GM18520 (cell line): ENCODE data around the gene AURKA.
"Not testable (repeated sequence)": the region's sequence is repeated elsewhere in the genome, so short reads cannot be mapped to it uniquely, and the experiment has no call there.

Experiments
- ATAC-seq: cut with Tn5 transposase; IDR thresholded peaks from one replicate; pipeline ENCODE4 v1.9.1; 2021; ENCODE audit not compliant: unreplicated experiment

The AURKA gene

DNA sequence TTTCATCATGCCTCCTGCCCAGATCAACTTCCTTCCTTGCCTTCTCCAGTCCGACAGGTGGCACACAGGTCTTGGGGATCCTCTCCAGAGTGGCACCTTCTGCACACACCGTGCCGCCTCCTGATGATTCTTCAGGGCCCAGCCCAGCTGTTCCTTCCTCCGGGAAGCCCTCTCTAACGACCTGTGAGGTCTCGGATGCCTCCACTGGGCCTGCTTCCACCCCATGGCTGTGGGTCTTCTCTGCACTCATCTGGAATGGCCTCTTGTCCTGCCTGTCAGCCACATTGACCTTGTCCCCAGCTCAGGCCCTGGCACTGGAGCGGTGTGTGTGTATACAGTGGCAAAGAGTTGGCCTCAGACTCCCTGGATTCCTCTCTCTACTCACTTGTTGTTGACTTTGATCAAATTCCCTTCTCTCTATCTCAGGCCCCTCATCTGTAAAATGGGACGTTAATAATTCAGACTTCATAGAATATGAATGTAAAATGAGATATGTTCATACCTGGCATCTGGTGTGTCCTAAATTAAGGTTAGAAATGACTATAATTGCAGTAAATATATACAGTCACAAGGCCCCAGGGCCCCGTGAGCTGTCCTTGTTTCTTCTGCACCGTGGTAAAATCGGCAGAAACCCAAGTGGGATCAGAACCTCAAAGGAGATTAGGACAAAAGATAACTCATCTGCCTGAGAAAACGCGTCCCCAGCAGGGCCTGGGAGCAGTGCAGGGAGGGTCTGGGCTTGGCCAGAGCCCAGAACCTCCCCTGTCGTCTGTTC is 31.7 kb downstream of the AURKA start:
- ATAC-seq = no peak

DNA sequence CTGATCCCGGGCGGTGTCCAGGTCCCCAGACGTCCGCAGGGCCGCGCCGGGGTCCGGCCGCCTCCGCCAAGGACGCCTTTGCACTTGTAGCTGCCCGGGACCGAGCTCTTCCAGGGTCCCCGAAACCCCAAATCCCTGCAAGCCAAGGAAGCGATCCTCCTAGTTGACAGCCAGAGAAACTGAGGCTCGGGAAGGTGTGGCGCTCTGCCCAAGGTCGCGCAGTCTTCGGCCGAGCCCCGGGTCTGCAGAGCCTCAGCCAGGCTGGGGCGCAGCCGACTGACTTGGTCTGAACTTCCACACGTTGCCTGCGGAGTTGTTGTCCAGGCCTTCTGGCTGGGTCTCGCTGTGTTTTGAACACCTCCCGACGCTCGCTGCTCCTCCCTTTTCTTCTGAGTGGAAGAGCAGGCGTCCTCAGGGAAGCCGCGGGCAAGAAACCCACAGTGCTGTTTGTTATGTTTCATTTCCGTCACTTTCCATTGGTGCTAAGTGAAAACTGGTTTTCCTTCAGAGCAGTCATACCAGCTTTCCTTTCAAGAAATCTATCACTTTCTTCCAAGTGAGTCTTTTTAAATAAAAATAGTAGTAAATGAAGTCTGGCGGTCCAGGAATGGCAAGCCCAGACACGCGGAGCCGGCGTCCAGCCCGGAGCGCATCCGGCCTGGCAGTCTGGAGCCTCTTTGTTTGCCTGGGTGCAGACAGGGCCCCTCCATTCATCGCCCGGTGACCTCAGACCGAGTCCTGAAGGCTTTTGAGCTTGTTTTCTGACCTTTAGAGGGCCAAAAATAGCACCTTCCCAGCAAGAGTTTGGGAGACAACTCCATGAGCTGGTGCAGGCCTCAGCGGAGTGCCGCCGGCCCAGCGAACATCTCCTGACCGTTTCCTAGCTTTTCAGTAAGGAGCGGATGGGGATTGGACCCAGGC is 32.5 kb downstream of the AURKA start:
- no peak for ATAC-seq

DNA sequence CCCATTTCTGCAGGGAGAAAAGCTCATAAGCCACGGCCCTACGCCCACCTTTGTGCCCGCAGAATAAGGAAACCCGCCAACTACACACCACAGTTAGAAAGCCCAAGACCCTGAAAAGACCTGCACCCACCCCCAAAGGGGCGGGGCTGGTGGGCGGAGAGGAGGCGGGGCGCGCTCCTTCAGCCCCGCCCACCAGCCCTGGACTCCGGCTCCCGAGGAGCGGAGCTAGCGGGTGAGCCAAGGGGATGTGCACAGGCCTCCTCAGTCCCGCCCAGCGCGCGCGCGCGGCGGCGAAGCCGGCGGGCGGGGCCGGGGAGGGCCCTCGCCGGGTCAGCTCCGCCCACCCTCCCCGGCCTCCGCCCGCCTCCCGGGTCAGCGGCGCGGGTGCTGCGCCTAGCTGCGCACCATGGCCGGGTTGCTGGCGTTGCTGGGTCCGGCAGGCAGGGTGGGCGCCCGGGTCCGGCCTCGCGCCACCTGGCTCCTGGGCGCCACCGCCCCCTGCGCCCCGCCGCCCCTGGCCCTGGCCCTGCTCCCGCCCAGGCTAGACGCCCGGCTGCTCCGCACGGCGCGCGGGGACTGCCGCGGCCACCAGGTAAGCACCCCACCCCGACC is 33.3 kb downstream of the AURKA start, which contains the start of gene FAM210B:
Gene FAM210B (plus strand): TSS at position 375 of the 612 bp plus-strand sequence. CDS start 32 bp downstream, at position 407.
- peak; percentile 98 for ATAC-seq

DNA sequence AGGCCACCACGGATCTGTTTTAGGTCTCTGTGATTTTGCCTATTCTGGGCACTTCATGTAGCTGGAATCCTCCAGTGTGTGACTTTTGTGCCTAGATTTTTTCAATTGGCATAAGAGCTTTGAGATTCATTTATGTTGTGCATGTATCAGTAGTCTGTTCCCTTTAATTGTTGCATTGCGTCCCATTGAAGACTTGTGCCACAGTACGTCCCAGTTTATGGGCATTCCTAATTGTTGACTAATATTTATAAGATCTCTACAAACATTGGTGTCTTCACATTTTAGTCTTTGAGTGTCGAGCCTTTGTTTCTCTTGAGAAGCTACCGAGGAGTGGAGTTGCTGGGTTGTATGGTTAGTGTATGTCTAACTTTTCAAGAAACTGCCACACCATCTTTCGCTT is 33.9 kb downstream of the AURKA start:
- ATAC-seq = no peak

DNA sequence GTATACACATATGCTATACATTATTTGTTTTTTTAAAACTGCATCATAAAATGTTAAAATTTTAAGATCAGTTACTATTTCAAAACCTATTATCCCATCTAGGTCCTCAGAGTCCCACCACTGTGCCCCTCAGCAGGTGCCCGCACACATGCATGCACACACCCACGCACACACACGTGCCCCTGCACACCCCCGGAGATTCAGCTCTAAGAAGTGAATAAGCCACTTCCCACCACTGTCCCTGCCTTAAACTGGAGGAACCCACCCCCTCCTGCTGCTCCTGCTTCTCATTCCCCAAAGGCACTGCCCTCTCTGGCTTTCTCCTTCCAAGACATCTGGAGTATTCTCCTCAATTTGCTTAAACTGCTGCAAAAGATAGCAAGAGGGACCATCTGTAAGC is 38.7 kb downstream of the AURKA start:
- no peak for ATAC-seq

DNA sequence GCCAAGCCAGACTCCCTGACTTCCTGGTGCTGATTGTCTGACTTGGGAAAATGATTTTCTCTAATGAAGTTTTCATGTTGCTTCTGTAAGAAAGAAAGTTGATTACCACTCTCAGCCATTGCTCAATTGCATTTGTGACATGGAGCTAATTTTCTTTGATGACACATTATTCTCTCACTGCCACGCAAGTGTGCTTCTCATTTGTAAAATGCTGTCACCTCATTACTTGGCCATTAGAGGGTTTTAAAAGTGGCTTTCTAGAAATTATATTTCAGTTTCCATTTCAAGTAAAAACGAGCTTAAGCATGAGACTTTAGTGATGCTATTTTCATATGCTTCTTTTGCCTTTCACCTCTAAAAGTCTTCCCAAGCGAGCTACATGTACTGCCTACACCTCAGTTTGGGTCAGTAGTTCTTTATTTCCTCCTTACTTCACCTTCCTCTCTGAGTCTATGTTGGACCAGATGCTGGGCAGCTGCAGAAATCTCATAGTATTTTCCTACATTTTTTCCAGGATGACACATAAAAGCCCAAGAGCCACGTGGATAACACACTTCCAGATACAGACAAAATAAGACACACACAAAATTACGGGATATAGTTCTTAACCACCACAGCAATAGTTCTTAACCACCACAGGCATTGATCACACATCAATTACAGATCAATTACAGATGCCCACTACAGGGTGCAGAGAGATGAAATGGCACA is 39.5 kb downstream of the AURKA start:
- no peak for ATAC-seq

DNA sequence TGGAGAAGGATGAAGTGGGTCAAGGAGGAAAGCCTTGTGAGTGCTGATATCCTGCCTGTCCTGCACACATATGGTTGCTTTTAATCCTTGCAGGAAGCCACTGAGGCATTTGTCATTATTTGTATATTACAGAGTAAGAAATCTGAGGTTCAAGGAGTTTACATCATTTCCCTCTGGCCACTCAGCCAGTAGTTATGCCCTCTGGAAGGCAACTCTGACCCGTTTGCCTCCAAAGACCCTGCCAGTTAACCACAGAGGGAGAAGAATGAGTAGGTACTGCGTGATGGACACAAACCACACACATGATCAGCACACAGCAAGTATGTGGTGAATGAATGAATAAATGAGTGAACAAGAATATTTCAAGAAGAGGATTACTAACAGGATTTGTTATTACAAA is 41.2 kb downstream of the AURKA start:
- no peak for ATAC-seq

DNA sequence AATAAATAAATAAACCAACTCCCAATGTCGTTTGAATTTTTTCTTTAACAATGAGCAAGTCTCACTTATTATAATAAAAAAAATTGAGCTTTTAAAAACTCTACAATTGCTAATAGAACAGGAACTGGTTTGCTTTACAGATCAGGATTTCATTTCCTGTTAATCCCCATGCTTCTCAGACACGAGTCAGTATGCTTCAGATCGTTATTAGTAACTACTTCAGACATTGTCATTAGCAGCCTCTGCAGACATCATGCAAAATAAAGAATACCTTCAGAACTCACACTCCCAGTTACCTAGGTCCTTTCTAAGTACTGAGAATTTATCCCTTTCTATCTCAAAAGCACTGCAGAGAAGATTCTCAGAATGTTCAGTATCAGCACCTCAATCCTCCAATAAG is 43.3 kb downstream of the AURKA start:
- ATAC-seq = no peak

DNA sequence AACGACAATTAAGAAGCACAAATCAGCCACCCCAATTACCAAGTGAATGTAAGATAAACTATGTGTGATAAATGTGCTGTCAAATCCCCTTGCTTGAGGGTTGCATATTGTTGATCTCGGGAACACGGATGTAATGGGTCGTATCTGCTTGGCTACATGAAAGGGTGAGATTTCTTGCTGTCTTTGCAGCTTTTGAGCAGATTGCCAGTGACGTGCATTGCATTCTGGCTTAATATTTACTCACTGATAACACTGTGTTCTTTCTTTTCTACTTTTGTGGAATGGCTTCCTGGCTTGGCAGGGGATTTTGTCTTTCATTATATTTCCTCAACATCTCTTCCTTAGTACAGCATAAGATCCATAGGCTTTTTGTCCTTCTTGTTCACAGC is 43.7 kb downstream of the AURKA start:
- no peak for ATAC-seq

DNA sequence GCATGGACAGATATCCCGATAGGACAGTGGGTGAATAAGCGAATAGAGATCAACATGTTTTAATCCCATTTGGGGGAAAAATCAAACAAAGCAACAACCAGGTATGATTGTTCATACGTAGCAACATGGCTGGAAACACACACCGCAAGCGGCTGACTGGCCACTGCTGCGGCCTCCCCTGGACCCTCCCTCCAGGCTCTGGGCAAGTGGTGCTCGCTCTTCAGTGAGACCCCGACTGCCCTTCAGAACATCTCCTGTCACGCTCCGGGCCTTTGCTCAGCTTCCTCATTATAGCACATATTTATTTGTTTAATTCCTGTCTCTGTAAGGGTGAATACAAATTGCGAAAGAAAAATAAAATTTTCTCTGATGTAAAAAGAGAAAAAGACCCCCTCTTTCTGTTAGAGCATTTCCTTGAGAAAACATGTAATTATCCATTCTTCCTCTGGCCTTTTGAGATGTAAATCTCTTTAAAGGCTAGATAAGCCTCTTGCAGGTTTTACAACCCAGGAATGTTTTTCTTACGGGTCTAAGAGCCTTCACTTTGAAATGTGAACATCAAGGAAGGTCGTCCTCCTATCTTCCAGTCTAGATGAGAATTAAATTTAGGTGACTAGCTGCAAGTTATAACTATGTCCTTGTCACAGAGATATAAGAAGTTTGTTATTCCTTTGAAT is 44.2 kb downstream of the AURKA start:
- no peak for ATAC-seq

DNA sequence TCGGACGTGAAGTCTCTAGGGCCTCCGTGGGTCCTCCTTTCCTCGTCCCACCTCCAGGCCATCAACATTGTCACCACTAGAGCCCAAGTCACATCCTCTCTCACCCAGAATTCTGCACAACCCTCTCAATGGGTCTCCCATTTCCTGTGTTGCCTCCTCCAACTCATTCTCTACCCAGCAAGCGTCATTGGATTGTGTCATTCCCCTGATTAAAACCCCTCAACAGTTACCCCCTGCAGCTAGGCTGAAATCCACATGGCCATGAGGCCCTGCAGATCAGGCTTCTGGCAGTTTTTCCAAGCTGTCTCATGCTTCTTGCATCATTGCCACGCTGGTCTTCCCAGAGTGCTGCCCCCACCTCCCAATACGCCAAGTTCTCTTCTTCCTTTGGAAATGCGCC is 46.1 kb downstream of the AURKA start:
- ATAC-seq = no peak

DNA sequence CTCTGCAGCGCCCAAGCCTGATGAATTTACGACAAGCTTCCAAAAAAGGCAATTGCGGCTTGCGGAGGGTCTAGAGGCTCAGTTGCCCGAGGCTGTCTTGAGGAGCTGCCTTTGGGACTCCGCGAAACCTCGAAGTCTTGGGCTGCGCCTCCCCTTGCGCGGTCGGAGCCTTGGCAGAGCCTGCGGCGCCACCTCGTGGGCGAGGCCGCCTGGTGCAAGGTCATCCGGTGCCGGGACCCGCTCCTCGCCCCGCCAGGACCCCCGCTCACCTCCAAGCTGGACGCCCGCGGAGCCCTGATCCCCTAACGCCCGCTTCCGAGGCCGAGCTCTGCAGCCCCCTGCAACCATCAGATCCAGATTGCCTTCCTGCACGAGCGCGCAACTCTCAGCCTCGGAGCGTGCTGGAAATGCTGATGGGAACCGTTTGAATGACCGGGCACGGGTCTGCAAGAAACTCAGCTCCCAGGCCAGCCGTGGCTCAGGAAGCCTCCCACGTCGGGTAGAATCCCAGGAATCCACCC is 48.1 kb downstream of the AURKA start:
- no peak for ATAC-seq

DNA sequence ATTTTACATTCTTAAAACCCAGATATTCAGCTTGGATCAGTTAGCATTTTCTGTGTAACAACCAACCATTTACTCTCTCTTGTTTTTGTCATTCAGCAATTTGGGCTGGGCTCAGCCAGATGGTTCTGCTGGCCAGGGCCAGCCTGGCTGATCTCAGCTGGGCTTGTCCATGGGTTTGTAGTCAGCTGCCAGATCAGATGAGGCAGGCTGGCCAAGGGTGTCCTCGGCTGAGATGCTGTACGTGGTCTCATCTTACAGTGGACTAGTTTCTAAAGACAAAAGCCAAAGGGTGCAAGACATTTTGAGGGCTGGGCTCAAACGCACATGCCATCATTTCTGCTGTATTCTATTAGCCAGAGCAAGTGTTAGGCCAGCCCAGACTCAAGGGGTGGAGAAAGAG is 49.2 kb downstream of the AURKA start:
- ATAC-seq = no peak

DNA sequence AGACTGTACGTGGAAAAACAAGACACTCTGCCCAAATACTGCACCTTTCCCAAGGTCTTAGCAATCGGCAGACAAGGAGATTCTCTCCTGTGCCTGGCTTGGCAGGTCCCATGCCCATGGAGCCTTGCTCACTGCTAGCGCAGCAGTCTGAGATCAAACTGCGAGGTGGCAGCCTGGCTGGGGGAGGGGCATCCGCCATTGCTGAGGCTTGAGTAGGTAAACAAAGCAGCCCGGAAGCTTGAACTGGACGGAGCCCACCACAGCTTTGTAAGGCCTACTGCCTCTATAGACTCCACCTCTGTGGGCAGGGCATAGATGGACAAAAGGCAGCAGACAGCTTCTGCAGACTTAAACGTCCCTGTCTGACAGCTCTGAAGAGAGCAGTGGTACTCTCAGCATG is 55.3 kb downstream of the AURKA start:
- not testable (repeated sequence) for ATAC-seq

DNA sequence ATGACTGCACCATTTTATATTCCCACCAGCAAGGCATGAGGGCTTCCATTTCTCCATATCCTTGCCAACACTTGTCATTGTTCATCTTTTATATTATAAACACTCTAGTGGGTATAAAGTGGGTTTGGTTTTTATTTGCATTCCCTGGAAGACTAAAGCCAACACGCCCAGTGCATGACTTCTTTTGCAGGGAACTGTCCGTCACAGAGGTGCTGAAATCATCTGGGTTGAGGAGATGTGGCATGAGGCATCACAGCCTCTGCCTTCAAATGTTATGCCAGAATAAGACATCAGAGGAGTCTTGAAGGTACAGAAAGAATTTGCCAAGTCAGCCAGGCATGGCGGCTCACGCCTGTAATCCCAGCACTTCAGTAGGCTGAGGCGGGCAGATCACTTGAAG is 63.2 kb downstream of the AURKA start:
- no peak for ATAC-seq

DNA sequence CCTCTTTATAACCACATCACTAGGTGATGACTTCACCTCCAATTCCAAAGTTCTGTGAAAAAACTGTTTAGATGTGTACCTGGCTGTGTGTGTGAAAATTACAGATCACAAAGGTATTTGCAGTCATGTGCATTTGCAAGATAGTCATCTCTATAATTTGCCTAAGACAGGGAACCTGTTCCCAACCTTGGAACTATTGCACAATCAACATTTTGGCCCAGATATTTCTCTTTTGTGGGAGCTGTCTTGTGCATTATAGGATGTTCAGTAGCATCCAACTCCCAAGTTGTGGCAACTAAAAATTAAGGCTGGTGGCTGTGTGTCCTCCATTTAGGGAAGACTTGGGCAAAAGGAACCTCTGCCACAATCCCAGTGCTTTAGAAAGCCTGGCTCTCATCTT is 67.2 kb downstream of the AURKA start:
- ATAC-seq = no peak

DNA sequence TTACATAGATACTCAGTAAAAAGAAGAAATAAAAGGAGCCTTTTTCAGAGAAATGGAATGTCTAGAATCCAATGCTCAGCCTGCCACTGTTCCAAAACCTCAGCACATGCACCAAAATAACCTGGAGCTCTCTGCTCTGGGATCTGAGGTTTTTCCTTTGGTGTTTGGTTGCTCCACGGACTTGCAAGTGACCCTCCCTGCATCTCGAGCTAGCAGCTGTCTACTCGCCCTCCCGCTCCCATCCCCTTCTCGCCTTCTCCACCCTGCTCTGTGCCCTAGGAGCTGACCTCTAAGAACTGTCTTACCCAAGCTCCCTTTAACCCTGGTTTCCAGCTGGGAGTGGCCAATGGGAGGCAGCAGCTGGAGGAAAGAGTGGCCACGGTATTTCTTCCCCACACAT is 68.4 kb downstream of the AURKA start:
- no peak for ATAC-seq

DNA sequence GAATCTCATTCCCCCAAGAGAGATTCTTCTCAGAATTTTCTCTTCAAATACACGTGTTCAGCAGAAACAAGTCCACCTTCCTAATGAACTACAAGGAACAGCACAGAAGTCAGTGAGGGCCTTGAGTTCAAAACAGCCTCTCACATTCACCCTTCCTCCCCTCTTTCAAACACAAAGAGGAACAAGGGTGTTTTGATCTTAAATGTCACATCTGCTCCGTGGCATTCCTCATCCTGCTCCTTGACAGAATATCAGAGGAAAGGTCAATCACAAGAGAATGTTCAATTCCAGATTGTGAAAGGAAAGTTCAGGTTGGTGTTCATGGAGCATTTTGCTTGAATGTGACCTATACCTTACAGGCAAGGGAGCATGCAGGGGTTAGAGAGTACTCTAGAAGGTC is 68.8 kb downstream of the AURKA start:
- no peak for ATAC-seq

DNA sequence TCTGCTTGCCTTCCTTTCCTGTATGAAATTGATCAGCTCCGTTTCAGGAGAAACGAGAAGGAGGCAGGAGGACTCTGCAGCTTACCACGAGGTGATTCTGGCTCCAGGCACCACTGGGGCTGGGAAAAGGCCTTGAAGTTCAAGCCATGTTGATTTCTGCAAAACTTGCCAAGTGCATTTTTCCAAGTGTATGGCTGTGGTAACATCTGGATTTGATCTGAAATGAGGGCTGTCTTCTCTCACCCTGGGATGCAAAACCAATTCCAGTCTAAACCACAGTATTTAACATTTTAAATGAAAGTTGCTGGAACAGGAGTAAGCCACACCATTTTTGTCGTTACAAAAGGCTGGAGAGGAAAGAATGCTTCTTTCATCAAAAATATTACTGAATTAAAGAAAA is 69.3 kb downstream of the AURKA start:
- ATAC-seq = no peak
